GM12878 (cell line): Measurements from ENCODE around the gene ATG10. TPM values are rescaled to one million over a fixed set of nuclear protein-coding genes. Genes with fewer than 3 reads are reported as not detected.

ENCODE experiments used
- ATAC-seq: fragments of 200-7000 bp; cut with Tn5 transposase; 3 replicates; pipeline ENCODE4 v1.9.1; 2020; ENCODE audit warnings: mild to moderate bottlenecking, moderate library complexity
- BruUV-seq: library from RNA; stranded (reverse); fragments of 400-500 nt; replicated peaks from 2 replicates; lab custom pipeline; 2021; lab: Mats Ljungman, UMichigan
- CTCF ChIA-PET: fragments of 300-600 bp; sonication (Branson Sonifier 250); formaldehyde crosslinking; extraction: SDS; loops from one replicate; lab custom pipeline; 2021; ENCODE audit warnings: inconsistent platforms; lab: Yijun Ruan, JAX
- POLR2A ChIA-PET: fragments of 350-600 bp; formaldehyde crosslinking; extraction: SDS; loops from one replicate; lab custom pipeline; 2021; ENCODE audit warnings: inconsistent platforms; lab: Charles Lee
- RAD21 ChIA-PET: fragments of 300-600 bp; sonication (Branson Sonifier 250); formaldehyde crosslinking; loops from one replicate; lab custom pipeline; 2023; ENCODE audit warnings: antibody characterized with exemption; ENCODE audit not compliant: unreplicated experiment; lab: Charles Lee
- SMC1A ChIA-PET: fragments of 300-600 bp; sonication (Branson Sonifier 250); formaldehyde crosslinking; loops from one replicate; lab custom pipeline; 2023; ENCODE audit not compliant: unreplicated experiment, uncharacterized antibody; lab: Charles Lee
- DNase-seq: peaks from one replicate; pipeline ENCODE4 v3.0.0-alpha.2; 2011; ENCODE audit warnings: low read depth, low spot score
- FAIRE-seq: peaks from 3 replicates; lab custom pipeline; 2011; peaks lifted over from hg19 to GRCh38; lab: Jason Lieb, UNC
- H2AFZ ChIP-seq: 2 replicates; pipeline ENCODE4 v1.6.0; 2011; ENCODE audit warnings: low read depth, low read length, control low read depth; ENCODE audit not compliant: control insufficient read depth
- H3K27ac ChIP-seq: 2 replicates; pipeline ENCODE4 v1.5.1; 2011; ENCODE audit warnings: control low read depth; ENCODE audit not compliant: control insufficient read depth, insufficient read depth
- H3K27me3 ChIP-seq, 2 experiments: replicated peaks in 1 of 2; 2 replicates each; pipeline versions ENCODE4 v1.6.0 to v1.6.1; 2011; ENCODE audit warnings: low read length in 1 of 2; ENCODE audit not compliant: control insufficient read depth in 2 of 2, insufficient read depth in 2 of 2
- H3K36me3 ChIP-seq, 2 experiments: 2 replicates each; pipeline ENCODE4 v1.5.1; 2011; ENCODE audit warnings: low read length in 1 of 2; ENCODE audit not compliant: control insufficient read depth in 2 of 2, insufficient read depth in 2 of 2
- H3K4me1 ChIP-seq: 2 replicates; pipeline ENCODE4 v1.6.1; 2011; ENCODE audit warnings: mild to moderate bottlenecking, low read length, moderate library complexity, mixed read lengths; ENCODE audit not compliant: control insufficient read depth, insufficient read depth
- H3K4me2 ChIP-seq: 2 replicates; pipeline ENCODE4 v1.6.0; 2011; ENCODE audit warnings: control low read depth; ENCODE audit not compliant: control insufficient read depth, insufficient read depth
- H3K4me3 ChIP-seq: fragments of 200-600 bp; sonication (generic); 2 replicates; pipeline ENCODE4 v1.5.1; 2016
- H3K79me2 ChIP-seq: 2 replicates; pipeline ENCODE4 v1.6.0; 2011; ENCODE audit warnings: low read length; ENCODE audit not compliant: control insufficient read depth, insufficient read depth
- H3K9ac ChIP-seq: 2 replicates; pipeline ENCODE4 v1.8.0; 2011; ENCODE audit warnings: low read length, control low read depth, mixed read lengths; ENCODE audit not compliant: control insufficient read depth, insufficient read depth
- H3K9me3 ChIP-seq: replicated peaks from 3 replicates; pipeline ENCODE4 v1.5.1; 2011; ENCODE audit warnings: mild to moderate bottlenecking, low read length; ENCODE audit not compliant: control insufficient read depth, insufficient read depth
- H4K20me1 ChIP-seq: 2 replicates; pipeline ENCODE4 v1.6.0; 2011; ENCODE audit not compliant: control insufficient read depth, insufficient read depth
- CEBPB ChIP-seq, 2 experiments: fragments of 150-350 bp in 1 of 2; IDR thresholded peaks; 2 replicates each; pipeline ENCODE4 v1.6.1; 2012 to 2014; ENCODE audit warnings: low read depth in 2 of 2, low read length in 2 of 2, borderline replicate concordance in 1 of 2, inconsistent platforms in 1 of 2
- E2F4 ChIP-seq: IDR thresholded peaks from 2 replicates; pipeline ENCODE4 v1.6.1; 2012; ENCODE audit warnings: low read depth, low read length, improper control_type of control experiment
- ESRRA ChIP-seq: IDR thresholded peaks from 2 replicates; pipeline ENCODE4 v1.6.1; 2012; ENCODE audit warnings: mild to moderate bottlenecking, low read length, improper control_type of control experiment
- FOXM1 ChIP-seq: IDR thresholded peaks from 2 replicates; pipeline ENCODE4 v1.6.1; 2012; ENCODE audit warnings: low read depth, mild to moderate bottlenecking, inconsistent platforms, low read length, moderate library complexity
- IRF5 ChIP-seq: fragments of 450-650 bp; IDR thresholded peaks from 2 replicates; pipeline ENCODE4 v1.6.1; 2017; ENCODE audit warnings: borderline replicate concordance
- PRDM15 ChIP-seq: fragments of 450-650 bp; formaldehyde crosslinking; IDR thresholded peaks from 2 replicates; pipeline ENCODE4 v1.4.0; 2020; ENCODE audit warnings: mild to moderate bottlenecking, moderate library complexity
- STAT1 ChIP-seq: fragments of 450-650 bp; conservative IDR thresholded peaks from 2 replicates; pipeline ENCODE4 v1.6.1; 2014; ENCODE audit warnings: antibody characterized with exemption, mild to moderate bottlenecking
- ZBTB11 ChIP-seq: fragments of 450-650 bp; formaldehyde crosslinking; IDR thresholded peaks from 2 replicates; pipeline ENCODE4 v1.5.0; 2022; ENCODE audit warnings: mild to moderate bottlenecking, missing genetic modification characterization
- ZBTB40 ChIP-seq: fragments of 450-650 bp; IDR thresholded peaks from 2 replicates; pipeline ENCODE4 v1.6.1; 2016; ENCODE audit warnings: mild to moderate bottlenecking, moderate library complexity, borderline replicate concordance
- ZNF217 ChIP-seq: fragments of 450-650 bp; IDR thresholded peaks from 2 replicates; pipeline ENCODE4 v1.6.1; 2017; ENCODE audit warnings: antibody characterized with exemption, mild to moderate bottlenecking
- WGBS: methylation state at CpG from one replicate; pipeline ENCODE4 v1.1.6; 2016; ENCODE audit warnings: low lambda C conversion rate; ENCODE audit not compliant: insufficient replicate concordance, insufficient coverage; ENCODE audit errors: missing lambda C conversion rate; 5-methylcytosine and 5-hydroxymethylcytosine counted together
- in situ Hi-C: fragments of 300-500 bp; cut with MboI; formaldehyde crosslinking; loops from 9 replicates; pipeline ENCODE4 v1.14.3; 2018; ENCODE audit warnings: mixed read lengths
- intact Hi-C: fragments of 100-400 bp; cut with micrococcal nuclease; formaldehyde crosslinking; loops from one replicate; pipeline ENCODE4 v1.14.2; 2022; ENCODE audit not compliant: unreplicated experiment
- polyA plus RNA-seq, 11 experiments: library from polyadenylated mRNA; depleted of rRNA in 4 of 11; unstranded in 6 of 11; stranded (reverse) in 5 of 11; fragments of >200 nt; fragmentation: Nextera tagmentation in 4 of 11; fragmentation: Illumina TruSeq in 1 of 11; extraction: Ambion mirVana in 4 of 11; extraction: Trizol in 1 of 11; gene quantifications; 1 replicate in 1 of 11; 2 replicates in 10 of 11; pipeline versions ENCODE4 v1.2.1 to v1.2.3, GENCODE V29; 2011 to 2016; ENCODE audit warnings: inconsistent platforms in 2 of 11, missing spikeins in 2 of 11, low read depth in 1 of 11
- total RNA-seq, 4 experiments: library from RNA; depleted of rRNA in 3 of 4; stranded (reverse); fragments of >200 nt in 3 of 4; fragmentation: Illumina TruSeq in 1 of 4; extraction: Trizol in 1 of 4; gene quantifications; 2 replicates each; pipeline versions ENCODE4 v1.2.1 to v1.2.3, GENCODE V29; 2013 to 2021

ATG10 gene
- total and polyA plus RNA-seq, 10 of the 15 experiments (the other 5 are each of a cell fraction or from before 2014, with no cell fraction given) = 3.8 to 14.4 (median 6.5) TPM

- ATAC-seq (no peak), DNase-seq (no peak), FAIRE-seq (no peak)
- Histone ChIP-seq H3K36me3 (no peaks in the 10 kb centered on the region), H3K27me3 (no peaks in the 10 kb centered on the region), H3K9me3 (no peaks in the 10 kb centered on the region), H2AFZ (no peak overlapping the region), H4K20me1 (no peaks in the 10 kb centered on the region), H3K79me2 (no peaks in the 10 kb centered on the region), H3K4me3 (no peak overlapping the region), H3K9ac (no peak overlapping the region), H3K27ac (no peak overlapping the region), H3K4me1 (no peaks in the 10 kb centered on the region), H3K4me2 (no peak overlapping the region)
- ChIA-PET RAD21 (no interaction called here), SMC1A (no interaction called here), POLR2A (no interaction called here), CTCF (interaction anchor here (1.0 kb wide), 1 partner anchor 779 kb away, joined by 3 read pairs; no protein-coding TSS in a partner anchor)
- in situ Hi-C loops = no loop called here
- no TSS peak for BruUV-seq
- 93% methylated on average over 2 of the region's 2 CpGs for WGBS
- intact Hi-C loops = no loop called here
- TF ChIP-seq ZBTB11 (CRISPR knock-in tag) = no peak
- TF ChIP-seq PRDM15 (CRISPR knock-in tag) = no peak
- no peak for TF ChIP-seq ESRRA
- TF ChIP-seq ZNF217 = no peak
- TF ChIP-seq IRF5 = no peak
- no peak for TF ChIP-seq ZBTB40
- TF ChIP-seq CEBPB (IDR thresholded peaks at IDR 0.05; ENCODE audit: borderline replicate concordance in 1 of 2, low read depth in 2 of 2, low read length in 2 of 2) = no peak
- no peak for TF ChIP-seq E2F4
- no peak for TF ChIP-seq FOXM1
- TF ChIP-seq STAT1 = no peak
Measured at GRCh38 chr5:82204567-82204966, 232.7 kb downstream of the ATG10 start.
